T-helper 2 cell treated with Interferon-gamma antibody and Interleukin-4, amounts not matched to agents 5 μg/mL and 100 μg/mL, for 36 hours (primary cell): ENCODE results near the gene STK40.

Experiments
- DNase-seq: peaks from one replicate; pipeline ENCODE4 v3.0.0; 2021; ENCODE audit warnings: low spot score
- H3K27ac Mint-ChIP-seq: one replicate; pipeline ENCODE4 v1.8.0; 2021; ENCODE audit warnings: mild to moderate bottlenecking, mixed read lengths
- H3K27me3 Mint-ChIP-seq: one replicate; pipeline ENCODE4 v1.8.0; 2021; ENCODE audit warnings: low read depth, mixed read lengths
- H3K36me3 Mint-ChIP-seq: one replicate; pipeline ENCODE4 v1.8.0; 2021; ENCODE audit warnings: low read depth, mixed read lengths
- H3K4me1 Mint-ChIP-seq: one replicate; pipeline ENCODE4 v1.8.0; 2021; ENCODE audit warnings: low read depth, mixed read lengths
- H3K4me3 Mint-ChIP-seq: one replicate; pipeline ENCODE4 v1.8.0; 2022; ENCODE audit warnings: mild to moderate bottlenecking, moderate library complexity, mixed read lengths
- H3K9me3 Mint-ChIP-seq: one replicate; pipeline ENCODE4 v1.8.0; 2021; ENCODE audit warnings: mixed read lengths

The STK40 gene

GRCh38 chr1:36390411-36390810 lies 4.7 kb upstream of the STK40 start:
- Mint-ChIP-seq H3K9me3 (no peaks in the 10 kb centered on the region), H3K27ac (peak overlapping the region; percentile 67), H3K4me1 (peaks cover 22% of the 10 kb centered on the region), H3K36me3 (peaks cover 22% of the 10 kb centered on the region), H3K27me3 (no peaks in the 10 kb centered on the region), H3K4me3 (no peak overlapping the region)
- no peak for DNase-seq

- Mint-ChIP-seq H3K9me3 (no peaks in the 10 kb centered on the region), H3K4me1 (peaks cover 22% of the 10 kb centered on the region), H3K27me3 (no peaks in the 10 kb centered on the region), H3K27ac (peak overlapping the region; percentile 67), H3K4me3 (no peak overlapping the region), H3K36me3 (peaks cover 22% of the 10 kb centered on the region)
- no peak for DNase-seq
Measured at GRCh38 chr1:36389999-36390398, 4.3 kb upstream of the STK40 start.

- peak overlapping the region; percentile 36 for H3K27ac Mint-ChIP-seq
- no peak overlapping the region for H3K4me3 Mint-ChIP-seq
- H3K4me1 Mint-ChIP-seq = peaks cover 26% of the 10 kb centered on the region
- peaks cover 21% of the 10 kb centered on the region for H3K36me3 Mint-ChIP-seq
- H3K27me3 Mint-ChIP-seq = no peaks in the 10 kb centered on the region
- no peaks in the 10 kb centered on the region for H3K9me3 Mint-ChIP-seq
- DNase-seq = no peak
Measured at GRCh38 chr1:36389261-36389660, 3.5 kb upstream of the STK40 start.

GRCh38 chr1:36387141-36387949 lies 1.6 kb upstream of the STK40 start:
- Mint-ChIP-seq H3K27ac (peak overlapping the region; percentile 98), H3K4me3 (peak overlapping the region; percentile 94), H3K36me3 (peaks cover 13% of the 10 kb centered on the region), H3K27me3 (no peaks in the 10 kb centered on the region), H3K4me1 (peaks cover 38% of the 10 kb centered on the region), H3K9me3 (no peaks in the 10 kb centered on the region)
- DNase-seq = no peak

- Mint-ChIP-seq H3K9me3 (no peaks in the 10 kb centered on the region), H3K36me3 (peaks cover 10% of the 10 kb centered on the region), H3K4me1 (peaks cover 42% of the 10 kb centered on the region), H3K4me3 (peak overlapping the region; percentile 94), H3K27ac (peak overlapping the region; percentile 98), H3K27me3 (no peaks in the 10 kb centered on the region)
- DNase-seq = peak; percentile 93
Measured at GRCh38 chr1:36386265-36387140, 779 bp upstream of the STK40 start.

- H3K4me1 Mint-ChIP-seq = peaks cover 54% of the 10 kb centered on the region
- no peaks in the 10 kb centered on the region for H3K9me3 Mint-ChIP-seq
- DNase-seq = peak; percentile 37
- peak overlapping the region; percentile 90 for H3K4me3 Mint-ChIP-seq
- H3K36me3 Mint-ChIP-seq = peaks cover 5% of the 10 kb centered on the region
- H3K27ac Mint-ChIP-seq = peak overlapping the region; percentile 93
- H3K27me3 Mint-ChIP-seq = no peaks in the 10 kb centered on the region
Measured at GRCh38 chr1:36384542-36385409, 948 bp downstream of the STK40 start.

- Mint-ChIP-seq H3K27ac (peak overlapping the region; percentile 64), H3K9me3 (no peaks in the 10 kb centered on the region), H3K4me3 (peak overlapping the region; percentile 60), H3K27me3 (no peaks in the 10 kb centered on the region), H3K4me1 (peaks cover 61% of the 10 kb centered on the region), H3K36me3 (peaks cover 6% of the 10 kb centered on the region)
- no peak for DNase-seq
Measured at GRCh38 chr1:36383240-36383639, 2.5 kb downstream of the STK40 start.

GRCh38 chr1:36382669-36383068 lies 3.1 kb downstream of the STK40 start:
- Mint-ChIP-seq H3K27ac (no peak overlapping the region), H3K4me3 (no peak overlapping the region), H3K27me3 (no peaks in the 10 kb centered on the region), H3K36me3 (peaks cover 6% of the 10 kb centered on the region), H3K9me3 (no peaks in the 10 kb centered on the region), H3K4me1 (peaks cover 66% of the 10 kb centered on the region)
- DNase-seq = no peak

DNA sequence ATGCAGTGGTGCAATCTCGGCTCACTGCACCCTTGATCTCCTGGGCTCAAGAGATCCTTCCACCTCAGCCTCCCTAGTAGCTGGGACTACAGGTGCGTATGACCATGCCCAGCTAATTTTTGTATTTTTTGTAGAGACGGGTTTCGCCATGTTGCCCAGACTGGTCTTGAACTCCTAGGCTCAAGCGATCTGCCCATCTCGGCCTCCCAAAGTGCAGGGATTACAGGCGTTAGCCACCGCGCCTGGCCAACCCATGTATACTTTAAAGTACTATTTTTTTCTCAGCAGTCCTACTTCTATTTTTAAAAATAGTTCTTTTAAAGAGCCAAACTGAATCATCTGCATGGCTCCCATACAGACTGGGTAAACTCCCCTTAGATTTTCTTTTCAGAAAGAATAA lies 3.5 kb downstream of the STK40 start:
- H3K9me3 Mint-ChIP-seq = no peaks in the 10 kb centered on the region
- H3K36me3 Mint-ChIP-seq = peaks cover 9% of the 10 kb centered on the region

GRCh38 chr1:36381405-36381804 lies 4.3 kb downstream of the STK40 start:
- Mint-ChIP-seq H3K27ac (no peak overlapping the region), H3K9me3 (no peaks in the 10 kb centered on the region), H3K4me3 (no peak overlapping the region), H3K36me3 (peaks cover 10% of the 10 kb centered on the region), H3K4me1 (peaks cover 59% of the 10 kb centered on the region), H3K27me3 (no peaks in the 10 kb centered on the region)
- no peak for DNase-seq

More for the DNA sequence above, 3.5 kb downstream of the STK40 start:
- Mint-ChIP-seq H3K27me3 (no peaks in the 10 kb centered on the region), H3K27ac (no peak overlapping the region), H3K4me1 (peaks cover 64% of the 10 kb centered on the region), H3K4me3 (no peak overlapping the region)
- no peak for DNase-seq

GRCh38 chr1:36380782-36381181 lies 4.9 kb downstream of the STK40 start:
- H3K4me3 Mint-ChIP-seq = no peak overlapping the region
- H3K27ac Mint-ChIP-seq = peak overlapping the region; percentile 23
- H3K27me3 Mint-ChIP-seq = no peaks in the 10 kb centered on the region
- DNase-seq = no peak
- H3K9me3 Mint-ChIP-seq = no peaks in the 10 kb centered on the region
- peaks cover 60% of the 10 kb centered on the region for H3K4me1 Mint-ChIP-seq
- H3K36me3 Mint-ChIP-seq = peaks cover 15% of the 10 kb centered on the region

GRCh38 chr1:36380143-36380619 lies 5.5 kb downstream of the STK40 start:
- Mint-ChIP-seq H3K4me1 (peaks cover 60% of the 10 kb centered on the region), H3K4me3 (no peak overlapping the region), H3K9me3 (no peaks in the 10 kb centered on the region), H3K36me3 (peaks cover 15% of the 10 kb centered on the region), H3K27ac (no peak overlapping the region), H3K27me3 (no peaks in the 10 kb centered on the region)
- DNase-seq = no peak

DNA sequence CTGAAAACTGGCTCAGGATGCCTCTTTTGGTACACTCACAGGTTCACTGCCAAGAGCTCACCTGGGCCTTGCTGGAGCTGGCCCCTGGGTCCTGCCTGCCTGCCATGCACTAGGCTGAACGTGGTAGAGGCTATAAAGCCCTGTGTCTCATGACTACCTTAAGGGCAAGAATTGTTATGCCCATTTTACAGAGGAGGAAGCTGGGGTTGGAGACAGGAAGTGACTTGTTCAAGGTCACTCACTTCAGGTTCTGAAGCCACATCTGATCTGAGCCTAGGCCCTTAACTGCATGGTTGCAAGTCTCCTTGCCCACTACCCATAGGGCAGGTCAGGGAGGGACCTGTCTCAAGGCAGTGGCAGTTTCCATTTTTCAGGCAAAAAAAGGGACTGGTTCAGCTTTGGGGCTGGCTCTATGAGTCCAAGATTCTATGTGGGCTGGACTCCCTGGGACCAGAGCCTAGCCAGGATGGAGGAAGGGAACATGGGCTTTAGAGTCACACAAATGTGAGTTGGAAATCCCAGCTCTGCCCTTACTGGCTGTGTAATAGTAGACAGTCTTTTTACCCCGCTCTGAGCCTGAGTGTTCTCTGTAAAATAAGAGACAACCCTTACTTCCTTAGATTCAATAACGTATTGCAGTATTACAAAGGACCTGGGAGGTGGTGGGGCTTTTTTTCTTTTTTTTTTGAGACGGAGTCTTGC lies 7.8 kb downstream of the STK40 start:
- no peaks in the 10 kb centered on the region for H3K9me3 Mint-ChIP-seq
- H3K27ac Mint-ChIP-seq = peak overlapping the region; percentile 87
- no peaks in the 10 kb centered on the region for H3K27me3 Mint-ChIP-seq
- H3K36me3 Mint-ChIP-seq = peaks cover 19% of the 10 kb centered on the region
- H3K4me3 Mint-ChIP-seq = peak overlapping the region; percentile 48
- no peak for DNase-seq
- H3K4me1 Mint-ChIP-seq = peaks cover 63% of the 10 kb centered on the region
